ENCODE measurements around the gene CATSPERD. TPM values are rescaled to one million over a fixed set of nuclear protein-coding genes. Genes with fewer than 3 reads are reported as not detected.

The CATSPERD gene
- total and polyA plus RNA-seq, 9 of the 15 experiments (the other 6 are each of a cell fraction or from before 2014, with no cell fraction given) = not detected

GRCh38 chr19:5680437-5681368, 39.7 kb upstream of the CATSPERD start, which contains the start of the genes HSD11B1L and MICOS13 (continued):
- TF ChIP-seq ERF (CRISPR knock-in tag; IDR thresholded peaks at IDR 0.05) (0 out of 2 replicates have a peak, but pooled peaks have one; percentile 20), CHD1 (IDR thresholded peaks at IDR 0.05; ENCODE audit: low read length) (no peak), CBFB (CRISPR knock-in tag; IDR thresholded peaks at IDR 0.05) (peak; percentile 29; the same call in 1 of the 2 replicates), ZNF644 (tag; IDR thresholded peaks at IDR 0.05; ENCODE audit: low read depth) (peak; percentile 96)
- TF ChIP-seq, protein P1, sequence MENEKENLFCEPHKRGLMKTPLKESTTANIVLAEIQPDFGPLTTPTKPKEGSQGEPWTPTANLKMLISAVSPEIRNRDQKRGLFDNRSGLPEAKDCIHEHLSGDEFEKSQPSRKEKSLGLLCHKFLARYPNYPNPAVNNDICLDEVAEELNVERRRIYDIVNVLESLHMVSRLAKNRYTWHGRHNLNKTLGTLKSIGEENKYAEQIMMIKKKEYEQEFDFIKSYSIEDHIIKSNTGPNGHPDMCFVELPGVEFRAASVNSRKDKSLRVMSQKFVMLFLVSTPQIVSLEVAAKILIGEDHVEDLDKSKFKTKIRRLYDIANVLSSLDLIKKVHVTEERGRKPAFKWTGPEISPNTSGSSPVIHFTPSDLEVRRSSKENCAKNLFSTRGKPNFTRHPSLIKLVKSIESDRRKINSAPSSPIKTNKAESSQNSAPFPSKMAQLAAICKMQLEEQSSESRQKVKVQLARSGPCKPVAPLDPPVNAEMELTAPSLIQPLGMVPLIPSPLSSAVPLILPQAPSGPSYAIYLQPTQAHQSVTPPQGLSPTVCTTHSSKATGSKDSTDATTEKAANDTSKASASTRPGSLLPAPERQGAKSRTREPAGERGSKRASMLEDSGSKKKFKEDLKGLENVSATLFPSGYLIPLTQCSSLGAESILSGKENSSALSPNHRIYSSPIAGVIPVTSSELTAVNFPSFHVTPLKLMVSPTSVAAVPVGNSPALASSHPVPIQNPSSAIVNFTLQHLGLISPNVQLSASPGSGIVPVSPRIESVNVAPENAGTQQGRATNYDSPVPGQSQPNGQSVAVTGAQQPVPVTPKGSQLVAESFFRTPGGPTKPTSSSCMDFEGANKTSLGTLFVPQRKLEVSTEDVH (IDR thresholded peaks at IDR 0.05; ENCODE audit: low read depth, partially characterized antibody) = no peak
- TF ChIP-seq, protein P2, sequence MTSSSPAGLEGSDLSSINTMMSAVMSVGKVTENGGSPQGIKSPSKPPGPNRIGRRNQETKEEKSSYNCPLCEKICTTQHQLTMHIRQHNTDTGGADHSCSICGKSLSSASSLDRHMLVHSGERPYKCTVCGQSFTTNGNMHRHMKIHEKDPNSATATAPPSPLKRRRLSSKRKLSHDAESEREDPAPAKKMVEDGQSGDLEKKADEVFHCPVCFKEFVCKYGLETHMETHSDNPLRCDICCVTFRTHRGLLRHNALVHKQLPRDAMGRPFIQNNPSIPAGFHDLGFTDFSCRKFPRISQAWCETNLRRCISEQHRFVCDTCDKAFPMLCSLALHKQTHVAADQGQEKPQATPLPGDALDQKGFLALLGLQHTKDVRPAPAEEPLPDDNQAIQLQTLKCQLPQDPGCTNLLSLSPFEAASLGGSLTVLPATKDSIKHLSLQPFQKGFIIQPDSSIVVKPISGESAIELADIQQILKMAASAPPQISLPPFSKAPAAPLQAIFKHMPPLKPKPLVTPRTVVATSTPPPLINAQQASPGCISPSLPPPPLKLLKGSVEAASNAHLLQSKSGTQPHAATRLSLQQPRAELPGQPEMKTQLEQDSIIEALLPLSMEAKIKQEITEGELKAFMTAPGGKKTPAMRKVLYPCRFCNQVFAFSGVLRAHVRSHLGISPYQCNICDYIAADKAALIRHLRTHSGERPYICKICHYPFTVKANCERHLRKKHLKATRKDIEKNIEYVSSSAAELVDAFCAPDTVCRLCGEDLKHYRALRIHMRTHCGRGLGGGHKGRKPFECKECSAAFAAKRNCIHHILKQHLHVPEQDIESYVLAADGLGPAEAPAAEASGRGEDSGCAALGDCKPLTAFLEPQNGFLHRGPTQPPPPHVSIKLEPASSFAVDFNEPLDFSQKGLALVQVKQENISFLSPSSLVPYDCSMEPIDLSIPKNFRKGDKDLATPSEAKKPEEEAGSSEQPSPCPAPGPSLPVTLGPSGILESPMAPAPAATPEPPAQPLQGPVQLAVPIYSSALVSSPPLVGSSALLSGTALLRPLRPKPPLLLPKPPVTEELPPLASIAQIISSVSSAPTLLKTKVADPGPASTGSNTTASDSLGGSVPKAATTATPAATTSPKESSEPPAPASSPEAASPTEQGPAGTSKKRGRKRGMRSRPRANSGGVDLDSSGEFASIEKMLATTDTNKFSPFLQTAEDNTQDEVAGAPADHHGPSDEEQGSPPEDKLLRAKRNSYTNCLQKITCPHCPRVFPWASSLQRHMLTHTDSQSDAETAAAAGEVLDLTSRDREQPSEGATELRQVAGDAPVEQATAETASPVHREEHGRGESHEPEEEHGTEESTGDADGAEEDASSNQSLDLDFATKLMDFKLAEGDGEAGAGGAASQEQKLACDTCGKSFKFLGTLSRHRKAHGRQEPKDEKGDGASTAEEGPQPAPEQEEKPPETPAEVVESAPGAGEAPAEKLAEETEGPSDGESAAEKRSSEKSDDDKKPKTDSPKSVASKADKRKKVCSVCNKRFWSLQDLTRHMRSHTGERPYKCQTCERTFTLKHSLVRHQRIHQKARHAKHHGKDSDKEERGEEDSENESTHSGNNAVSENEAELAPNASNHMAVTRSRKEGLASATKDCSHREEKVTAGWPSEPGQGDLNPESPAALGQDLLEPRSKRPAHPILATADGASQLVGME (CRISPR knock-in tag; IDR thresholded peaks at IDR 0.05) = peak; percentile 65; the same call in 1 of the 2 replicates
- TF ChIP-seq, protein P3, sequence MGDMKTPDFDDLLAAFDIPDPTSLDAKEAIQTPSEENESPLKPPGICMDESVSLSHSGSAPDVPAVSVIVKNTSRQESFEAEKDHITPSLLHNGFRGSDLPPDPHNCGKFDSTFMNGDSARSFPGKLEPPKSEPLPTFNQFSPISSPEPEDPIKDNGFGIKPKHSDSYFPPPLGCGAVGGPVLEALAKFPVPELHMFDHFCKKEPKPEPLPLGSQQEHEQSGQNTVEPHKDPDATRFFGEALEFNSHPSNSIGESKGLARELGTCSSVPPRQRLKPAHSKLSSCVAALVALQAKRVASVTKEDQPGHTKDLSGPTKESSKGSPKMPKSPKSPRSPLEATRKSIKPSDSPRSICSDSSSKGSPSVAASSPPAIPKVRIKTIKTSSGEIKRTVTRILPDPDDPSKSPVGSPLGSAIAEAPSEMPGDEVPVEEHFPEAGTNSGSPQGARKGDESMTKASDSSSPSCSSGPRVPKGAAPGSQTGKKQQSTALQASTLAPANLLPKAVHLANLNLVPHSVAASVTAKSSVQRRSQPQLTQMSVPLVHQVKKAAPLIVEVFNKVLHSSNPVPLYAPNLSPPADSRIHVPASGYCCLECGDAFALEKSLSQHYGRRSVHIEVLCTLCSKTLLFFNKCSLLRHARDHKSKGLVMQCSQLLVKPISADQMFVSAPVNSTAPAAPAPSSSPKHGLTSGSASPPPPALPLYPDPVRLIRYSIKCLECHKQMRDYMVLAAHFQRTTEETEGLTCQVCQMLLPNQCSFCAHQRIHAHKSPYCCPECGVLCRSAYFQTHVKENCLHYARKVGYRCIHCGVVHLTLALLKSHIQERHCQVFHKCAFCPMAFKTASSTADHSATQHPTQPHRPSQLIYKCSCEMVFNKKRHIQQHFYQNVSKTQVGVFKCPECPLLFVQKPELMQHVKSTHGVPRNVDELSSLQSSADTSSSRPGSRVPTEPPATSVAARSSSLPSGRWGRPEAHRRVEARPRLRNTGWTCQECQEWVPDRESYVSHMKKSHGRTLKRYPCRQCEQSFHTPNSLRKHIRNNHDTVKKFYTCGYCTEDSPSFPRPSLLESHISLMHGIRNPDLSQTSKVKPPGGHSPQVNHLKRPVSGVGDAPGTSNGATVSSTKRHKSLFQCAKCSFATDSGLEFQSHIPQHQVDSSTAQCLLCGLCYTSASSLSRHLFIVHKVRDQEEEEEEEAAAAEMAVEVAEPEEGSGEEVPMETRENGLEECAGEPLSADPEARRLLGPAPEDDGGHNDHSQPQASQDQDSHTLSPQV (IDR thresholded peaks at IDR 0.05) = peak; percentile 84; the same call in 1 of the 2 replicates

Measured in K562 (cell line).